ENCODE results near the gene ARGLU1.

Gene ARGLU1

DNA sequence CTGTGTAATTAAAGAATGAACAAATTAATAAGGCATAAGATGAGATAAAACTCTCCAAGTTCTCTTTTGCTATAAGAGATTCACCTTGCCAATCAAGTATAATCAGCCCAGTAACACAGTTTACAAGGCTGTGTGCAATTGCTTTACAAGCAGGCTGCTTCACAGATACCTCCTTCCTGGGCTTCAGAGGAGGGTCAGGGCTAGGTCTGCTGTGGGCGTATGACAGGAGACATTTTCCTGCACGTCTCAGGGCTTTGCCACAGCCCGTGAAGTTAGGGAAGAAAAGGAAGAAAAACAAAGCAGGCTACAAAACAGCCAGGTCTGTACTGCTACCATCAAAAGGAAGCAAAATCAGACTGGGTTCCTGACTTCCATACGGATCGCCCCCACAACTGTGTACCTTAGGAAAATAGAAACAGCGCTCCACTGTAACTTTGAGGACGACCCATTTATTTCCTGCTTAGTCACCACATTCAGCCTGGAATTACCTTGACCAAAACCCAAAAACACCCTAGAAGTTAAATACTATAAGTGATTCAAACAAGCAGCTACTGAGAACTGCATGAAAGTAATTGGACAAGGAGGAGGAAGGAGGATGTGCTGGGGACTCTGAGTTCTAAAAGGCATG lies 44.9 kb downstream of the ARGLU1 start:
- DNase-seq: no peak

DNA sequence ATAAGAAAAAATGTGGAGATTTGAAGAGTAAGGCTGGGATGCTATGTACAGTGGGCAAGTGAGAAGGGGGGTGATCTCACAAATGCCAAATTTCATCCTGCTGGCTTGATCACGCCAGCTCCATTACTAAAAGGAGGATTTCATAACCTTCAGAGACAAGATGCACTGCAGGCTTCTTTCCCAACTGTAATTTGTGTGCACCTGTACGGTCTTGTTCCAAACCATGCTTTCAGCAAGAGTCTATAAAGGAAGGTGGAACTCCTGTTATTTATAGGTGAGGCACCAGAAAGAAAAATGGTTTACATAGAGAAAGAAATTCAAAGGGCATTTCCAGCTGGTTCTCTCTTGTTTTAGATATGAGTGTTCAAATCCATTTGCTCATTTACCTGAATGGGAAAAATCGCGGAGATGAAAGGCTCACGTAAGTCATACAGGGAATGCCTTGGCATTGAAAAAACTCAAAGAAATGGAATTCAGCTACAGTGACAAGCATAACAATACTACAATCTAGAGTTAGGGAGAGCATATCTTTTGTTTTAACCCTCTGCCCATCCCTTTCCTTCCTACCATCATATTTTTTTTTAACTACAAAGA lies 45.7 kb downstream of the ARGLU1 start:
- no peak for DNase-seq

DNA sequence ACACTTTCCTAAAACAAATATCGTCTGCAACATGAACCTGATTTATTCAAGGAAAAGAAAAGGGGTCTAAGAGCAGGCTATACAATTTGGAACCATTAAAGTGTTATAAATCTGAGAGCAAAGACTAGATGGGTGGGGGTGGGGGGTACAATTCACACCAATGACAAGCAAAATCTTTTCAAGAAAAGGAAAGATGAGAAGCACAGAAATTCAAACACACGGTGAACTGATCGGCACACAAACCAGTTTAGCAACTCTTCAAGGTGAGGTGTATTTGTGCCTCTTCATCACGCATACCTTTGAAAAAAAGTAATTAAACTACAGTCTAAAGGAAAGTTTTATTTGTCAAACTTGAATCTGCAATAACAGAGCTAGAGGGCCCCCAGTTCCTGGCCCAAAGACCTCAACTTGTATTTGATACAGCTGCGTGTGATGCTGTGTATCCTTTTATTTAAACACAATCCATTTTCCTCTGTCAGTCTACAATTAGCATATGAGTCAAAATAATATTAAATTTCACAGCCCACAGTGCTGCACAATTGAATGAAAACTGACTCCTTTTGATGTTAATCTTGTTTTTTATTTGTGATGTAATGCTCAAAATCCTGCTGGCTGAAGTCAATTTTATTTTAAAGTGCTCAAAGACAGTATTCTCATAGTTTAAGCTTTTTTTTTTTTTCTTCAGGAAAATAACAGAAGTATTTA lies 46.7 kb downstream of the ARGLU1 start:
- DNase-seq: no peak

DNA sequence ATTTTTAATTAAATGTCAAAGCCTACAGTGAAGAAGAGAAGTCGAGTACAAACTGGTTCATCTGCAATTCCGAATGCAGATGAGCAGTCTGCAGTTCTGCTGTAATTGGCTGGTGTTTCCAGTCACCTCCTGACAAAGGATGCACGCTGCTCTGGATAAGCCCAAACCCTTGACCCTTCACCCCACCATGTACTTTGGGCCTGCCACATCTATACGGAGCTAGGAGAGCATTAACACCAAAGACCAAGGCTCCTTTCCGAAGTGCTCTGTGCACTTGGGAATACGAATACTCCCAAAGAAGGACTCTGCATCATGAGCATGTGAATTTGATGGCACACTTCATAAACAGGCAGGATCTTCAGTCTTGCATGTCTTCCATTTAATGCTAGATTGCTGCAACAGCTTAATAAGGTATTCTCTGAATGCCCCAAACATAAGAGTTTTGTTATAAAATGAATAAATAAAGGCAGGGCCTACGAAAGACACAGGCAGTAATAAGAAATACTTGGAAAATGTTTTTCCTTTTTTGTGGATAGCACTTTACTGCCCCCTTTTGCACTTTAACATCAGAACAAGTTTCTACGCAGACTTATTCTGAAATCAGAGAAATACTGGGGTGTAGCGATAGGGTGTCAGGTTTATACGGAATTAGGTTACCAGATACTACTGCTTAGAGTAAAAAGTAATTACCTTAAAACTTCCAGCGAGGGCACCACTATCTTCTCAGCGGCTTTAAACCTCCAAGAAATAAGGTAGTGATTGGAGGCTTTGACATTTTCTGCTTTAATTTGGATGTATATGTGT lies 47.5 kb downstream of the ARGLU1 start:
- DNase-seq: no peak

DNA sequence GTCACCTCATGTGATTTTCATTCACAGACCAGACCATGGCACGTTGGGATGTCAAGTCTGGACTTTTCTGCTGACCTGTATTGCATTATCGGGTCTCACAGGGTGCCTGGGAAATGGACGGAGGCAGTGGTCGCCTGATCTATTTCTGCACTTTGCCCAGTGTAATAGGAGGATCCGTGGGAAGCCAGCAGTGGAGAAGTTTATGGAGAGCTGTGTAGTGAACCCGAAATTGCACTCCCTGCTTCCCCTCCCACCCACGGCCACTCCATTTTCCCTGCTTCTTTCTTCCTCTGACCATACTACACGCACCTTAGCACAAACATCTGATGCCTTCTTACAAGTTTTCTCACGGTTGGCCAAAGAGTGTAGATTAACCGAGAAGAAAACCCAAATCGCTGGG lies 49.4 kb downstream of the ARGLU1 start:
- no peak for DNase-seq

DNA sequence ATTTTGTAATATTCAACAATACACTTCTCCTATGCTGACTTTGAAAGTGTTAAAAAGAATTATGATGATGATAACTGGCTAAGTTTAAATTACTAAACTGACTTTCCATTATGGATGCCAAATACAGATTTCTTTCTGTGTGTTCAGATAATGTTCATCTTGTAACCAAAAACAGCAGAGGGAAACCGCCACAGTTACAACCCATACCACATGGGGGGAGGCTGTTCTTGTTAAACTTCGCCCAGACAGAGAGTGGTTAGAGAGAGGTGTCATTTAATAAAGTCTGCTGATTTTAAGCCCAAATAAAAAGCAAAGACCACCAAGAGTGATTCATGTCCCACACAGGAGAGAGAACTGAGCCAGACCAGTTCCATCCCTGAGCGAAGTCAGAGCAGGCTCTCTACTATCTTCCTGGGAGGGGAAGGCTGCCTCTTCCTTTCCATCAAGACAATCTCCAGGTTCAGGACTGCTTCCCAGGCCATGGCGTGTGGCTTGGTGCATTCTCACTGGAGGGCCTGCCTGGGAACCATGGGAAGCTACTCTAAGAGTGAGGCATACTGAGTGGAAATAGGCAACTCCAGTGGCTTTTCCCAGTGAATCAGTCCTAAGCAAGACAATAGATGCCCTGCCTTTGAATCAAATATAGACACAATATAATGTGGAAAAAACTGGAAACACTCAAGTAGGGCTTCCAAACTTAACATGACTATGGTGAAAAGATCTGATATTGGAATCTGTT lies 50.7 kb downstream of the ARGLU1 start:
- no peak for DNase-seq

DNA sequence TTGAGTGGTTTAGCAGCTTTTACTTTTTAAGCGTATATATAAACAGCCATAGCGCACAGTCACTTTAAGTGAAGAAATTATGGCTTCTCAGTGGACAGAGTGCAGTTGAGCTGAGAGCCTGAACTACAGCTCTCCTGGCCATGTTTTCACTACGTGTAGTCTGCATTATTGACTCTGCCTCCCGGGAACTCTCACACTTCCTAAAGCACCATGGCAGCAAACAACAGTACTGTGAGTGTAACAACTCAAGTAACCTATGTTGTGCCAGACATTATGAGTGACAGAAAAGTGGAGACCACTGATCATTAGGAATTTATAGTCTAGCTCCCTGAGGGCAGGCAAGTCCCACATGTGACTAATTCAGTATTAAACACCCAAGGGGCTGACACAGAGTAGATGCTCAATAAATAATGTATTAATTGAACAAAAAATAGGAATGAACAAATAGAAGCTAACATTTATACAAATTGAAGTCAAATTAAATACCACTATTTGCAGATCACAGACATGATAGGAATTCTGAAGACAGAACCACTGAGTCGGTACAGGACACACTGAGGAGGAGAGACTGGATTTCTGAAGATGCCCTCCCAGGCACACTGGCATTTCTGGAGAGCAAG lies 52.2 kb downstream of the ARGLU1 start:
- no peak for DNase-seq

DNA sequence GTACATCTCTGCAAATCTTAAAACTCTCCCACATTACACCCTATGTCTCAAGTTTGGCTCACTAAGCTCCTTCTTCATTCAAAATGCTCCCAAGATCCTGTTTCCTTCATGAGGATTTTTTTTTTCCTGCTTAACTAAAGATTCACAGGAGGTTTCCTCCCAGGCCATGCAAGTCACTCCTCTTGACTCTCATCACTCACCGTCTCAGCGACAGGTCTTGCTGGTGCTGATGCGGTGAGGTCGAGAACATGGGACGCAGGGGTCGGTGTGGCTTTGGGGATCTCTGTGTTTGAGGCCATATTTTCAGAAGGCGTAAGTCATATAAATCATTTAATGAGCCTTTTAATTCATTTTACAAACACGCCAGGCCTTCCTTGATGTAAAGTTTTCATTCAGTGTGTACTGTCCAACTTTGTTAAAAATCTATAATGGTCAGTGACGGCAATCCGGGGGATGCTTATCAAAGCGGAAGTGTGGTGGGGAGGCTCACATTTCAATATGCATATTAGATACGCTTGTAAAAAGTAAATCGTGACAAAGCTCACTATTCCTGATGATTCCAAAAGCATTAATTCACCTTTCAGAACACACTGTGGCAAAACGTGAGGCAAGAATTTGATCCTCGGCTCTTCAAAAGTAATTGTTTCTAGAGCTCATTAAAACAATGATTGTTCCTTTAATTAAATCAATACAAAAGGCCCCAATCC lies 52.9 kb downstream of the ARGLU1 start:
- no peak for DNase-seq

DNA sequence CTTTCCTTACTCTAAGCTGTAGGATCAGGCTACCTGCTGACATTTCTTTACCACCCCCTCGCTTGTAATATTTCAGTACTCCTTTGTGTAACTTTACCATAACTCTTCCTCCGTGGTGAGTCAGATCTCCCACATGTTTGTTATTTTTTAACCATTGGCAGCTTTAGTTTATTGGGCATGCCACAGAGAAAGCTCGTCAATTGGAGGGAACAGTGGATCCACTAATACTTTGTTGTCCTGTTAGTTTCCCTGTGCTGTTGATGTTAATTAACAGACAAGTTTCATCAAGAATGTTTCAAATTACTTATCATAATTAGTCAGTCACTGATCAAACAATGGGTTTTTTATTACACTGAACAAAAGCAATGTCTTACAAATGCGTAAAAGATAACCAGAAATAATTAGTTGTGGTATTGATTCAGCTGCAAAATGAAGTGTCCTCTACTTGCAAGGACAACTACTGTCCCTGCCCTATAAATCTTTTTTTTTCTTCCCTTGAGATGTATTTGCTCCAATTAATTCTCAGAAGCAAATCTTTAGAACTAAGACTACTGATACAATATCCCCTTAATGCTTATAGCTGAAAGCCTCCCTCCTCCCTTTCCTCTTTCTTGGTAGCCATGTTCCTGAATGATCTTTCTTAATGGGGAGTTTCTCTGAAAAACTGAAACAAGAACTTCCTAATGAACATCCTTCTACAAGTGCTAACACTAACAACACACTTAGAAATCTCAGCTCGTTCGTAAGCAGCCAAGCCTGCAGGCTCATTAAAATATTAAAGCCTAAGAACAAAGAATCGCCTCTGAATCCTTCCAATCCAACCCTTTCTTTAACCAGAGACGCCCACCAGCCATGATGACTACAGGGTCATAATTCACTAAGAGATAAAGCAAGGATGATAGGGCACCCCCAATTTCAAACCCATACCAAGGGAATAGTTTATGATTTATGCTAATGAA lies 54.6 kb downstream of the ARGLU1 start:
- no peak for DNase-seq

DNA sequence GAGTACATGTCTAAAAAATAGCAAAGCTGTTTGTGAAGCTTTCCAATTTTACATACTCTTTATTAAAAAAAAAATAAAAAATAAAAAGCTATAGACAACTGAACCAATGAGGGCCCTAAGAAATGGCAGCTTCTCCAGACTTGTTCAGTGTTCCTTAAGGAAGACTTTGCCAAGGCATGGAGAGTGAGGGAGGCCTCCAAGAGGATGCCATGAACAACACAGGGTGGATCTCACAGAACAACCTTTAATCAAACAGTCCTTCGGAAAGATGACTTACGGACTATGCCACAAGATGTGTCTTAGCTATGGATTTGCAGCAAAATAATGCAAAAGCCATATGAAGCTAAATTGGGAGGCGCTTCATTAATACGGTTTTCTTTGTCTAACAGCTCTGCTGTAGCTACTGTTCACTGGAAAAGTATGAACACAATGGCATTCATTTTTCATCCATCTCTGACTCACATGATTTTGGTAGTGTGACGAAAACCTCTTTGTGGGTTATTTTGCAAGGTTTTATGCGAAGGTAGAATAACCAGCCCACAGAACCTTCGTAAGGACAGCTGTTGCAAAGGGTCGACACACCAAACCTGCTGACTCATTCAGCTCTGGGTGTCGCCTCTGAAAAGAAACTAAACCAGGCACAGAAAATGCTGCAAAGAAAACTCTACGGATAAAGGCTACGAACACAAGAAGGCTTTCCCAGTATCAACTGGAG lies 60.2 kb downstream of the ARGLU1 start:
- DNase-seq: no peak

DNA sequence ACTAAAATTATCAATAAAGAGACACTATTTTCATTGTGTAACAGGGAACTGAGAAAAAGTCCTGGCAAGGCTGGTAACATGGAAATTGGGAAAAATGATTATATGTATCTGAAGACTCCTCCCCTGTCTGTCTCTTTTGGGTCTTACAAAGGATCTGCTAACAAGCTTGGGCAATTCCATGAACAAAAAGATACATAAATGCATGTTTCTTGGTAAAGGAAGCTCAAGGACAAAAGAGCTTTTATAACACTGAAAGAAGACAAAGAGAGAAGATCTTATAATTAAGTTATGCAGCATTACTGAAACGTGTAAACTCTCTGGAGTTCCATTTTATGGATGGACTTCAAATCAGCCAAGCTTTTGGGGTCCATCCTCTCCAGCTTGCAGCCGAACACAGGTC lies 61.7 kb downstream of the ARGLU1 start:
- no peak for DNase-seq

DNA sequence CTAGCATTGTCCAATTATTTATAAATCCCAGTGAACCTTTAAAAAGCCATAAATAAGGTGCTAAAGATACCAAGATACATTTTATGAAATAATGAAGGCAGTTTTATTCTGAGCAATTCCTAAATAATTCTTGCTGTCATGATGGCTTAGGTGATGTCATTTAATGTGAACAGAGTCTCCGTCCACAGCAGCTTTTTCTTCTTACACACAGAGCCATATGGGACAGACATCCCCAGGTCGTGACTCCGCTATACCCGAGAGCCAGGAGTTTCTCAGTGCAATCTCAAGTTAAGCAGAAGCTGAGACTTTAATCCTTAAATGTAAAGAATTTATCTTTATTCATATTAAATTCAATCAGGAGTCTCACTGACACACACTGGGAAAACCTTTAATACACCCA lies 62.2 kb downstream of the ARGLU1 start:
- no peak for DNase-seq

DNA sequence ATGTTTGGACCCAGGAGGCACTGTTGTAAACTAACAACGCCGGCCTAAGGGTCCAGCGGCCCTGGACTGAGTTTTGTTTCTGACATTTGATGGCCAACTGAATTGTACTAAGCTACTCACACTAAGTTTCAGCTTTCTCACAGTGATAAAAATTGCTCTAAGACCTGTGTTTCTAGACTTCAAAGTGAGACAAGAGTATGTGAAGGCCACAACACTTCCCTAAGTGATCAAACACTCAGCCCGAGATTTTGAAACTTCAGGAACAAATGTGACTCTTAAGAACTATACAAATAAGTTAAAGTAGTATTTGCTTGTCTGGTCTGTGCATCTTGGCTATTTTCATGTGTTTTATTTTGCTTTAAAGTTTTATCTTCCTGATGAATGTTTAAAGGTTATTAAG lies 62.6 kb downstream of the ARGLU1 start:
- no peak for DNase-seq

DNA sequence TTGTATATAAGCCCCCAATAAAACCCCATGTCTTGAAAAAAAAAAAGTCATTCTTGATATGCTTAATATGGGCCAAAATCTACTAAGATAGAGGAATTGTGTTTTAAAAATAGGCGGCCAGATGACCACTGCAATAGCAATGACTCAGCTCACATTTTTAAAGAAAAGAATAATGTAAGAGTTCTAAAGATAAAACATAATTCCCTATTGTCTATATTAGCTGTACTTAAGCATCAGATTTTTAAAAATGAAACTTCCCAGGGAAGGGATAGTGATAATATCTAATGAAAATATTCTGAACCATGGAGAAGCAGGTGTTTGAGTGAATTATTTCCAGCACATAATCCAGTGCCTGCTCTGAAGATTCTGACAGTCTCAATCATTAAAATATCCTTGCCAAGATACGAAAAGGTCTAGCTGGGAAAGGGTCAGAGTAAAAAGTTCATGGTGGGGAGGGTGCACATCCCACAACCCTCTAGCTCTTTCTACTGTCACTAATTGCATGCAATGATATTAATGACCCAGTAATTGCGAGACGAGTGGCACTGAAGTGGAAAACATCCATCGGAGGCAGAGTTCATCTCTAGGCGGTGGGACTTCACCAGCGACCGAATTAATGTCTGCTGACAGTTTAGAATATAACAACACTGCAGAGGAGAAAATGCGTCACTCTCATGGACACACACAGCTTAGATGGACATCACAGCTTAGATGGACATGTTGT lies 64.0 kb downstream of the ARGLU1 start:
- no peak for DNase-seq

DNA sequence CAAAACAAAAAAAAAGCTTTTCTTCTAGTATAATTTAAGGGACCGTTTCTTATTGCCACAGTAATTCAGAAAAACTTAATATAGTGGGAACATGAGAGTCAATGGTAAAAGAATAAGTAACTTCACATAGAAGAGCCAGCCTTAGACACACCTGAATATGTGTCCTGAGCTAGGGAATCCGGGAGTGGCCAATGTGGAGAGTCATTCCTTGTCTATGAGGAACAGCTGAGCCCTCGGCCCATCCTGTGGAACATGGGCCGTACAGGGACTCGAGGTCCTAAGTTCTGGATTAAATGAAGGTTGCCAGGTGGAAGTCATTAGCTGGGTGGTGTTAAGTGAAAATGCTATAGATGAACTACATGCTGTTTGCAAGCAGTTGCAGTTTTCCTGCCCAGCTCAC lies 64.7 kb downstream of the ARGLU1 start:
- DNase-seq: no peak

DNA sequence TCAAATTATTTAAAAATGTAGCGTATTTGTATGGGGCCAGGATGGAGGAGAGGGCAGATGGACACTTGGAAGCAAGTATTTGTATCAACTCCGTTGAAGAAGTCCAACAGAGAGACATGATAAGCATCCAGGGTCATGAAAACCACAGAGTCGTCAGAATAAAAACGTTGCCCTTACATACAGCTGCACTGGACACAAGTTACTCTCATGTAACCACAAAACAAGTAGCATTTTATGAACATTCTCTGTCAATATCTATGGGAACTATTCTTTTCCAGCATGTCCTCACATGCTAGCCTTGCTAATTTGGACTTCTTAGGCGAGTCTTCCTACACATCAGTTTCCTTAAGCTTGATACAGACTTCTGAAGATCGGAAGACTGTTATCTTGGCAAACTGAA lies 67.5 kb downstream of the ARGLU1 start:
- DNase-seq: no peak

DNA sequence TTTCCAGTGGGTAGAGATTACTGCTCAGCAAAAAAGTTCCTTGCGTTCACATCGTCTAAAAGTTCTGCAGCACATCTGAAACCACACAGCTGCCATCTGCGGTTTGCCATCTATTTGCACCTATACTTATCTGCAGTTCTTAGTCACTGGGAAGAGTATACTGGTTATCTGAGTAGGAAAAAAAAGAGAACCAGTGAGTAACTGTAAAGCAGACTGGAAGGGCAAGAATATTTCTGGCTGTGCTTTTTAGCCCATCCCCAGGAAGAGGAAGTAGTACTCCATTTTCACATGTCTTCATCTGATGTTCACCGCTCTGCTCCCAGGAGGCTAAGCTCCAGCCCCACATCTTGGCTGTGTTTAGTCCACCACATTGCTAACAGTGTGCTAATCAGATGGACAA lies 68.0 kb downstream of the ARGLU1 start:
- no peak for DNase-seq

DNA sequence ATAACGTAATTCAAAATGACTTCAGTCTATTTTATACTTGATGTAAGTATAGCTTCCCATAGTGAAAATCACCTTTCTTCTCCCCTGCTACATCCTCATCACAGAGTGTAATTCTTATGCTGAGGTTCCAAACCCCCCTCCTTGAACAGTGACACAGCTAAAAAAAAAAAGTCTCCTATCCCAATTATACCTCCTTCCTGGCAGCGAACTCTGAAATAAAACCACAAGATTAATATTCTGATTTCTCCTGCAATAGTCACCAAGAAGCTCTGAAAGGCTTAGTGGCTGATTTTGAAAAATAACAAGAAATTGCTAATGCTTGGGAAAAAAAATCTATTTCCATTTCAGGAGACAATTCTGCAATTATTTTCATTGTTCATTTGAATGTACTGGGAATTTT lies 68.8 kb downstream of the ARGLU1 start:
- DNase-seq: no peak

DNA sequence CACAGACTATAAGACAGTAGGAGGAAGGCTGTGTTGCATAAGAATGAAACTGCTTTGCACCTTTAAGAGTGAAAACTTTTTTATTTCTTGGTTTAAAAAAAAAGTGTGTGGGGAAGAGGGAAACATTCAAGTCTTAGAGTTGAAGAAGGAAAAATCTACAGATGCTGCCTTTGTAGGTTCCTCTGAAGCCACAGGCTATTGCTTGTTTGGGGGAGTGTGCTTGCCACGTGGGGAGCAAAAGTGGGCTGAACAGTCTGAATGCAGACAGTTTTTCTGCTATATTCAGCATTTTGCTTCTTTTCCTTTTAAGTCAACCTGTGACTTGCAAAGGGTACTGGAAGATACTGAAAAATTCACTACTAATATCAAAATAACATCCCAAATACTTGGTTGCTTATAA lies 69.4 kb downstream of the ARGLU1 start:
- DNase-seq: no peak
